HG03097 (cell line): Measurements from ENCODE around the gene DHRS11.
A peak's percentile ranks its signal among the peaks of the same experiment; 100 is the strongest.

Experiments
- ATAC-seq: cut with Tn5 transposase; IDR thresholded peaks from one replicate; pipeline ENCODE4 v1.9.1; 2021; ENCODE audit not compliant: unreplicated experiment, low FRiP score

DHRS11 gene, protein sequence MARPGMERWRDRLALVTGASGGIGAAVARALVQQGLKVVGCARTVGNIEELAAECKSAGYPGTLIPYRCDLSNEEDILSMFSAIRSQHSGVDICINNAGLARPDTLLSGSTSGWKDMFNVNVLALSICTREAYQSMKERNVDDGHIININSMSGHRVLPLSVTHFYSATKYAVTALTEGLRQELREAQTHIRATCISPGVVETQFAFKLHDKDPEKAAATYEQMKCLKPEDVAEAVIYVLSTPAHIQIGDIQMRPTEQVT

DNA sequence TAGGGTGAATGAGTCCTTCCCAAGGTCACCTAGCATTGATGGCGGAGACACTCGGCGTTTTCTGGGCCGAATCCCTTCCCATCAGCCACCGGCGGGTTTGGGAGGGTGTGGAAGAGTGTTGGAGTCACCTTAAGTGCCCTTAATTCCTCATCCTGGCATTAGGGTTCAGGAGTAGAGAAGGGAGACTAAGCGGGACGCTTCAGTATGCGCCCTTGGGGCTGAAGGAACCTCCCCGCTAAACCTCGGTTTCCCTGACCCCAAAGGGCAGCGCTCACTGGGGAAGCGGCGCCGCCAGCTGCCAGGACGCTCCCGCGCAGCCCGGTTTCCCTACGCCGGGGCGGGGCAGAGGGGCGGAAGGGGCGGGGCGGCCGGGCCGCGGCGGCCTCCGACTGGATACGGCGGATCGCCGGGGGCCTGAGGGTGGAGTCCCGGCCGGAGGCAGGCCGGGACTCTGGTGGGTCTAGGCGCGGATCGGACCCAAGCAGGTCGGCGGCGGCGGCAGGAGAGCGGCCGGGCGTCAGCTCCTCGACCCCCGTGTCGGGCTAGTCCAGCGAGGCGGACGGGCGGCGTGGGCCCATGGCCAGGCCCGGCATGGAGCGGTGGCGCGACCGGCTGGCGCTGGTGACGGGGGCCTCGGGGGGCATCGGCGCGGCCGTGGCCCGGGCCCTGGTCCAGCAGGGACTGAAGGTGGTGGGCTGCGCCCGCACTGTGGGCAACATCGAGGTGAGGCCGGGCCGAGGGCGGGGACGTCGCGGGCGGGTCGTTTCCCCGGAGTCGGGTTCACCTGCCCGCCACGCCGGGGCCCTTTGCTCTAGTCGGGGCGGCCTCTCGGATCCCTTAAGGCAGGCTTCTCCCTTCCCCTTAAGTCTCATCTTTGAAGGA, at the start of gene DHRS11:
DHRS11 (plus strand) TSS at position 446 of the 882 bp plus-strand sequence; CDS start at position 577, 131 bp downstream.
- ATAC-seq: no peak

DNA sequence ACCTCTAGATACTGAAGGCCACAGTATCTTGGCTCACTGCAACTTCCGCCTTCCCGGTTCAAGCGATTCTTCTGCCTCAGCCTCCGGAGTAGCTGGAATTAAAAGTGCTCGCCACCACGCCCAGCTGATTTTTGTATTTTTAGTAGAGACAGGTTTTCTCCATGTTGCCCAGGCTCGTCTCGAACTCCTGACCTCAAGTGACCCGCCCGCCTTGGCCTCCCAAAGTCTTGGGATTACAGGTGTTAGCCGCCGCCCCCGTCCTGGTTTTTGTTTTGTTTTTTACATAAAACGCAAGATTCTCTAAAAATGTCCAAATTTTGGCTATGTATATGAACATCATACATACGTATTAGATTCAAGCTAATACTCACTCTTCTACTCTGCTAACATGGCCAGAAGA, 48.9 kb upstream of the DHRS11 start:
- ATAC-seq: no peak

DNA sequence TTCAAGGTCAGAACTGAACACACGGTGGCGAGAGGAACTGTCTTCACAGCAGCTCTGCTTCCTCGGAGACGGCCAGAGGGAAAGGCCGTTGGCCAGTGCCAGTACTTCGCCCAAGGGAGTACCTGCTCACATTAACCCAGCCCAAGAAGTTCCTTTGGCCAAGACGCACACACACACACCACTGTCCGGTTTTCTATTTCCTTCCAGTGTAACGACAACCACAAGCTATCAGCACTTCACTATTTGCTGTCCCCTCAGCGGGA, 47.7 kb upstream of the DHRS11 start:
- ATAC-seq: no peak

DNA sequence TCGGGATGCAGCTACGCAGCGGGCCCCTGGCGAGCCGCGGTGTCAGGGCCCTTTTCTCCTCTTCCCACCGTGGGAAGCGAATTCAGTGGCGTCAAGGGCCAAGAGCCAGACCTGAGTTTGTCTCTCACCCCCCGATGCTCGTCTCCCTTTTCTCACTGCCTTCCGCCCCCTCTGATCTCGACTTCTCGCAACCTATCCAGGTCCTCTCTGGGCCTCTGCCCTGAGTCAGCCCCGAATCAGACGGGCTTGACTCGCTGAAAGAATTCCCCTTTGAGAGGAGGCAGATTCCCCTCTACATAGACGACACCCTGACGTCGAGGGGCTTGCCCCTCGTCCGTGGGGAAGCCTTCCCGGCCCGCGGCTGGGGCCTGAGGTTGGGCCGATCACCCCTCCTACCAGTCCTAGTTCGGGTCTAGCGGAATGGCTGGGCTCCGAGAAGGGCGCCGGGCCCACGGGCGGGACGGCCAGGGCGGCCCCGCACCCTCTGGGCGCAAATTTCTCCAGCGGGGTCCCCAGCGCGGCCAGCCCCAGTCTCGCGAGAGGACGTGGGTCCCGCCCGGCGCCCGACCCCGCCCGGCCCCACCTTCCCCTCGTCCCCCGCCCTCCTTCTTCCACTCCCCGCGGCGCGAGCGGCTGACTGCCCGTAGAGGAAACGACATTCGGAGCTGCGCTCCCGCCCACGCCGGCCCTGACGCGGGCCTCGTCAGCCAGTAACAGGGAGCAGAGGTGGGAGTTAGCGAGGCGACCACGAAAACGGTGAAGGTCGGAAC, 47.2 kb upstream of the DHRS11 start, which contains the start of gene GGNBP2:
GGNBP2 (plus strand) TSS at position 613 of the 770 bp plus-strand sequence. CDS start 806 bp downstream, outside the sequence.
- ATAC-seq: peak; percentile 46

DNA sequence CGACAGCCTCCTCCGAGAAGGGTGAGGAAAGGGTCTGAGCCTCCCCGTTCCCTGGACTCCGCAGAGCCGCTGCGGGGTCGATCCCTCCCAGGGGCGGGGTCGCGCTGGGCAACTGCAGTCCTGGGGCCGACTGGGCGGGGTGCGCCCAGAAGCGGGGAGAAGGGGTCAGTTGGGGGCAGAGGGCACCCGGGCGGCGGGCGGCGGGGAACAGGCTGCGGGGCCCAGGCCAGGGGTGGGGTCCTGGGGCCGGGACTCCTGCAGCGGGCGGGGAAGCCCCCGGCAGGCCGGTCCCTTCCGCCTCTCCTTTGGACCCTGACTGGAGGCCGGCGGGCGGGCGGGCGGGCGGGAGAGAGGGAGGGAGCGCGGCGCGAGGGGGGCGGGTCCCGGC, 46.6 kb upstream of the DHRS11 start:
- peak; percentile 35 for ATAC-seq

DNA sequence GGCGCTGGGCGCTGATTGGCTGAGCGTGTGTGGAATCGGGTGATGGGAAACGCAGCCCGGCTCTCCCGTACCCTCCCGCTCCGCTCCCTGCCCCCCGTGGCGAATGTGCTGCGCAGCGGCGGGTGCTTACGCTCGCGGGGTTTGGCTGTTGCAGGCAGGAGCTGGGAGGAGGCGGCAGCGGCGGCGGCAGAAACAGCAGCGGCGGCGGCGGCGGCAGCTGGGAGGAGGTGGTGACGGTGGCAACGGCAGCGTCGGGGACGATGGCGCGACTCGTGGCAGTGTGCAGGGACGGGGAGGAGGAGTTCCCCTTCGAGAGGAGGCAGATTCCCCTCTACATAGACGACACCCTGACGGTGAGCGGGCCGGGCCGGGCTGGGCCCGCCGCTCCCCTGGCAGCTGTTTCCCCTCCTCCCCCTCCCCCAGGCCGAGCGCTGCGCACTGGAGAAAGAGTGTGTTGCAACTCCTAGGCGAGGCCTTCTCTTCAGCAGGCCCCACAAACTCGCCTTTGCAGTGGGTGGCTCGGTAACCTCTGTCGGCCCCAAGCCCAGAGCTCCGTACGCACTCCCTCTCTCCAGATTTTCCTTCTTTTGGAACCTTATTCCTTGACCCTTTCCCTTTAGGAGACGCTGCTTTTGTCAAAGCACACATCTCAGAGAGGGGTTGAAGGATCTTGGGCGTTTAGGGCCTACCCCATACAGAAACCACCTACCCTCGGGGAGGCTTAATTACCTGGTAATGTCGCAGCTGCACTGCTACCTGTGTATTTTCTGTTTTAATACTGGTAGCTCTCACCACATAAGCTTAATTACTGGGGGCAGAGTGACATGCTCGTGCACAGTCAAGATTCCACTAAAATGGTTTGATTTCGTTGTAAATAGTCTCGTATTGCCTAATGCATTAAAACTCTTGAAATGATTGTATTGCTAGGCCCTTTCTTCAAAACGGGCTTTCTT, 45.9 kb upstream of the DHRS11 start:
- peak; percentile 57 for ATAC-seq

DNA sequence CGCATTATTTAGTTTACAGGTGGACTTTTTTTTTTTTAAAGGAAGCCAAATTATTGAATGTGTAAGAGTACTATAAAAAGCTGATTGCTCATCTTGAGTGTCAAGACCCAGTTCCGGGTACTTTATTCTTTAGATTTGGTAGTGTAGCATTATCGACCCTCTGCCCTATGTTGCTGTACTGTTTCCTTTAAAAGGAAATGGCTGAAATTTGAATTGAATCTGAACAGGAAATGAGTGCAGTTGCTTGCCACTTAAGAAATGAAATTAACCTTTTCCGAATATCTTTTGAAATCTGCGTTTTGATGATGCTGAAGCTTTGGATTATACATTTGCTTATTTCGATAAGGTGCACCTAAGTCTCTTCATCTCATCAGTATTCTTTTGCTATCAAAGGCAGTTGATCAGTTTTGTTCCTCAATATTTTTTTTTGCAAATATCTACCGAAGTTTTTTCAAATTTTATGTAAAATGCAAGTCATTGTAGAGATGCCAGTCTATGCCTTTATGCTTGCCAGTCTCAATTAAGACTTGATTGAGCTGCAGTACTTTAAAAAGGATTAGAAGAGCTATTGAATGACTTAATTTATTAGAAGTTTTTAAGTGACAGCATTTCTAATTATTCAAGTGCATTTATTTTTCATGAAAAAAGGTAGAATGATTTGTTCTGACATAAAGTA, 45.1 kb upstream of the DHRS11 start:
- ATAC-seq: no peak

DNA sequence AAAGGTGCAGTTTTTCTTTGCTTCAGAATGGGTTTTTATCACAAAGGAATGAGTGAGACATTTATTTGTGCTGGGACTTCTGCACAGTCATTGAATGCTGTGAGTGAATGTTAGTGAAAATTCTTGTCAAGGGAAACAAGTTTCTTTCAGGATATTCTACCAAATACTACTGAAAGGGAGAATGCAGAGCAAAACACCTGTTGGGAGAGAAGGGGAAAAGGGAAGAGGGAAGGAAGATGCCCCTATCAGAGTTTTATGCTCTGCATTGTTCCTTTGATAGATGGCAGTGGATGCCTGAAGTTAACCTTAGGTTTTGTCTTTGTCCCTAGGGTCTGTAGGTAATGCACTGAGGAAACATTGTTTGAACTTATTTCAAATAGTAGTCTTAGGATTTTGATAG, 43.9 kb upstream of the DHRS11 start:
- no peak for ATAC-seq

DNA sequence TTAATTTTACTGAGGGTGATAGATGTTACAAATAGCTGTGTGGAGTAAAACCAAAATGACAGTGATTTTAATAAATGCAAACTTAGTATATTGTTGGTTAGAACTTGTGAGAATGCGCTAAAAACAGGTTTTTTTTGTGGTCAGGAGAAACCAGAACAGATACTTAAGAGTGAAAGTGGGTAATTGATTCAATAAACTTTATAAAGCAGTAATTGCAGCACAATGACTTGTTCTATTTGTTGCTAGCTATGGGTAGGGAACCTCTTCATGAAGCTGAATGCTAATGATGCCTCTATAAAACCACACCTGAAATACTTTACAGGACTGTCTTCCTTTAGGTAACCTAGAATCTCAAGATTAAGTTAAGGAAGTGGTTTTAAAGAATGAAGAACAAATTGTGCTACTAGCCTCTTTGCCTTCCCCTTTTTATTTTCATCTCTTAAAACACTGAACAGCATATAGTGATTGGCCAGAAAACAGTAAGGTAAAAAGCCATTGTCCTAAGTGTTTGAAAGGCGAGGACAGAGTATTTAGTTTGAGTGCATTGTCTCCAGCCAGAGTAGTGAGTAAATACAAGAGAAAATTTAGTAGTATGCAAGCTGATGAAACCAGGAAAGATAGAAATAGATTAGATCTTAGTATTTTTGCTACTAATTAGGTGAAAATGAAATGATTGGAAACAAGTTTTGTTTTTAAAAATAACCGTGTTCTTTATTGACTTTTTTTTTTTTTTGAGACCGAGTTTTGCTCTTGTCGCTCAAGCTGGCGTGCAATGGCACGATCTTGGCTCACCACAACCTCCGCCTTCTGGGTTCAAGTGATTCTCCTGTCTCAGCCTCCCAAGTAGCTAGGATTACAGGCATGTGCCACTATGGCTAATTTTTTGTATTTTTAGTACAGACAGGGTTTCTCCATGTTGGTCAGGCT, 40.9 kb upstream of the DHRS11 start:
- ATAC-seq: no peak

DNA sequence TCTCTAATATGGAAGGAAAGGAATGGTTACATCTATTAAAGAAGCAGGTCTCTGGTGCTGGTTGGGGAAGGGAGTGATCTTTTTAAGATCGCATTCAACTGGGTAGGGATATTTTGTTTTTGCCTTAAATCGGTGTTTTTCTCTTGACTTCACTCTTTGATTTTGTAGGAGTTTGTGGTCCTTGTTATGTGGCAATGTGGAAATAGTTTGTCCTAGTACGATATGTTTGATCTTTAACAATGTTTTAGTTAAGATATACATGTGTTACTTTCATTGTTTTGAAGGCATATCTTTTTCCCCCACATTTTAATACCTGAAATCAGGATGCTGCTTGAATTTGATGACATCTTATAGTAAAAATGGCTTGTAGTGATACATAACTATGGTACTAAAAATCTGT, 38.2 kb upstream of the DHRS11 start:
- ATAC-seq: no peak

DNA sequence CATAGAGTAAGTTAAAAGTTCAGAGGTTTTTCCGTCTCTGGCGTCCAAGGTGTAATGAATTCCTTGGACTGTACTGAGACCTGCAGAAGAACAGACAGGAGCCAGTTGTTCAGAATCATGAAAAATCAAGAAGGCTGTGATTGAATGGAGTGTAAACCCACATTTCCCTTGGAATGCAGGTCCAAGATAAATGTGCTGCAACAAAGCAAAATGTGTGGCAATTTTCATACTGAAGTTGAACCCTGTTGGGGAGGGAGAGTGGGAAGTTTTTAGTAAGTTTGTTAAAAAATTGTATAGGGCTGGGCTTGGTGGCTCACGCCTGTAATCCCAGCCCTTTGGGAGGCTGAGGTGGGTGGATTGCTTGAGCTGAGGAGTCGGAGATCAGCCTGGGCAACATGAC, 25.6 kb upstream of the DHRS11 start:
- no peak for ATAC-seq

DNA sequence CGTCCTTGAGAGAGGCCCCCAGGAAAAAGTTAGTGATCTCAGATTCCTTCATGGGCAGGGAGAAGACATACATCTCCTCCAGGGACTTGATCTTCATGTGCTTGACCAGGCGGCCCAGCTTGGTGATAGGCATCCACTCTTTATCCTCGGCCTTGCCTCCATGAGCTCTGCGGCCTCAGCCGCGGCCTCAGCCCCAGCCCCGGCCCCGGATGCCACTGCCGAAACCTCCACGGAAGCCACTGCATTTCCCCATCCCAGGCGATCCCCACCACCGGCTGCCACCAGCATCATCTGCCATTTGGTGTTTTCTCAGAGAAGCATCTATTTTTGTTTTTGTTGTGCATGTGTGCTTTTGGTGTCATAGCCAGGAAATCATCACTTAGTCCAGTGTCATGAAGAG, 16.7 kb upstream of the DHRS11 start:
- ATAC-seq: no peak

DNA sequence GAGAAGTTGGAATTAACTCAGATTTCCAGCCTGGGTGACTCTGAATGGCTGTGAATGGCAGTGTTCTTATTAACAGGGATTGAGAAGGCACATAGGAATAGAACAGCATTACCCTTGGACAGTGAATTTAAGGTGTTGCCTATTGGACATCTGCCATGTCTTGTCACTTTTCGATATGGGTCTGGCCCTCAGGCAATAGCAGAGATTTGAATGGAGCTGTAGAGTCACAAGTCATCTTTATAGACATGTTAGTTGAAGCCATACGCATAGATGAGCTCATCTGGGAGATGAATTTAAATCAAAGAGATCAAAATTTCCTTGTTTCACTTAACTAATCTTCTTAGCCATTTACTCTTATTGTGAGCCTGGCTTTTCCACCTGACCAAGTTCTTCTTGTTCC, 14.9 kb upstream of the DHRS11 start:
- no peak for ATAC-seq

DNA sequence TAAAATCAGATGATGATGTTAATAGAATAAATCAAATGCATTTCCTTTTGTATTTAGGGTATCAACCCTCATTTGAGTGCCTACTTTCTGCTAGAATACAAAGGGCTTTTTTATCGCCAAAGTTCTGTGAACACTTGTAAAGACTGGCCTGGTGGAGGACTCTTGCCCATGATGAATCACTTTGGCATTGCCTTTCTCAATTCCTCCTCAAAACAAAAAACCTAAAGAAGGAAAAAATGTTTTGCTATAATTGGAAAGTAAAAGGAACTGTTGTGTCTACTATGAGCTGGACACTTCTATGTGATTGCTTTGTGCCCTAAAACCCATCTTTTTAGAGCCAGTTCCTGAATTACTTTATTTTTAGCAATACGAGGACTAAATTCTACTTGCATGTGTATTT, 13.0 kb upstream of the DHRS11 start:
- ATAC-seq: no peak

DNA sequence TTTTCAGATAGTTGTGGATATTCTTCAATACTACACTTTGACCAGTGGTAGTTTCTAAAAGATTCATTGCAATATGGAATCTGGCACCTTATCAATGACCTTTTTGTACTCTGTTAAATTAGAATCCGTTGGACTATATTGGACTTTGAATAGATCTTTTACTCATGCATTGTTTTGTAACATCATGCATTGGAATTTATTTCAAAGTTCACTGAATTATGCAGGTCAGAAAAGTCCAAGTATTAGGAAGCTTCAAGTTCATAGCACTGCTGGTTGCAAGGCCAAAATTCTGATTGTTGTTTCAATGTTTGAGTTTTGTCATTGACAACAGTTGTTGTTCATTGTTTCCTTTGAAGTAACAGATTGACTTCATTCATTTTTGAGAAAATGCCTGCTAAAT, 7.9 kb upstream of the DHRS11 start:
- ATAC-seq: no peak

DNA sequence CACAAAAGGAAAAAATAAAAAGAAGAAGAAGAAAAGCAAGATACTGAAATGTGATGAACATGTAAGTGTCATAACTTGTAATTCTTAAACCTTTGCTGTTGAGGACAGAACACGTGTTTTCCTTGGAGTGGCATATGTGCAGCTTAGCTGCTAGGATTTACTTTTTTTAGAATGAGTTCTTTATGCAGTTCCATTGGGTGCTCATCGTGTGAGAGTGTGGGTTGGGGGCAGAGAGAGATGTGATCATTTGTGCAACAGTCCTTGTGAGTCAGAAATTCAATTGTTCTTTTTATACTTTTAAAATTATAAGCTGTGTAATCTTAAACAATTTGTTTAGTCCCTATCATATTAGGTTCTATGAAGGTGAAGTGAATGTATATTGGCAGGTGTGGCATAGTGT, 5.5 kb upstream of the DHRS11 start:
- ATAC-seq: no peak

DNA sequence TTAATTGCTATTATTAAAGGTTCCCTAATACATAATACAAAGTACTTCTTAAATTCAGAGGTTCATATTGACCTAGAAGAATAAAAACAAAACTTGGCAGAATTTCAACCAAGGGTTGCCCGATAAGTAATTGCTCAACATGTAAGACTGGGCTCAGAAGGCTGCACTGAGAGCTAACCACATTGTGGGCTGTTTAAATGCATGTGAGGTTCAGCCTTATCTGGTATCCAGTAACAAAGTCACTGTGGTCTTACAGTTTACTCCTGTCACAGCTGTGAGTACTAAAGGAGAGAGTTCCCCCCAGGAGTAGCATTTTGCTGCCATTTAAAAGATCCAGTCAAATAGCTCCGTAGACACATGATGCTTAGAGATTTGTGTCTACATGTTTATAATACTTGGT, 1.6 kb upstream of the DHRS11 start:
- no peak for ATAC-seq

DNA sequence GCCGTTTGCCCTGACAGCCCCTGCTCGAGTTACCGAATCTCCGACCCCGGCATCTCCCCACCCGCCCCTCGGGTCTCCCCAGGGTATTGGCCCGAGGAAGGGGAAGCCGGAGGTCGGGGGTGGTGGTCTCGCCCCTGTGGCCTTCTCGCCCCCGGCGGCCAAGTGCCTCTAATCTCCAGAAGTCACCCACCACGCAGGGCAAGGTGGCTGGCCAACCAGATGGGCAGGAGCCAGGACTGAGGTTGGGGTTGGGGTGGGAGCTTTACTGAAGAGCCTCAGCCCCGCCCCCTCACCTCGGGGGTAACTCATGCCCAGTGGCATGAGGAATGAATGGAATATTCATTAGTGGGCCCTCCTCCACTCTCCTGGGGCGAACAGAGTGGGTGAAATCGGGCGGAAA, 637 bp downstream of the DHRS11 start:
- no peak for ATAC-seq
